ENCODE measurements around the gene OXTR. TPM values are rescaled to one million over a fixed set of nuclear protein-coding genes. Genes with fewer than 3 reads are reported as not detected.

The OXTR gene
- total RNA-seq, 1 donor from 2014 or later = 4.1 TPM

GRCh38 chr3:8730656-8731055 is 38.8 kb downstream of the OXTR start:
- Mint-ChIP-seq H3K4me3 (no peak overlapping the region), H3K27me3 (no peaks in the 10 kb centered on the region), H3K36me3 (no peaks in the 10 kb centered on the region), H3K9me3 (peaks cover 7% of the 10 kb centered on the region), H3K27ac (no peak overlapping the region), H3K4me1 (ENCODE audit: unreplicated experiment) (peaks cover 43% of the 10 kb centered on the region)
- peak; percentile 27 for DNase-seq (ENCODE audit: extremely low spot score, unreplicated experiment)
- TF ChIP-seq CTCF (conservative IDR thresholded peaks at IDR 0.05) = no peak

GRCh38 chr3:8729479-8729878 is 39.9 kb downstream of the OXTR start:
- no peak overlapping the region for H3K27ac Mint-ChIP-seq
- H3K9me3 Mint-ChIP-seq = peaks cover 7% of the 10 kb centered on the region
- peaks cover 48% of the 10 kb centered on the region for H3K4me1 Mint-ChIP-seq (ENCODE audit: unreplicated experiment)
- H3K4me3 Mint-ChIP-seq = no peak overlapping the region
- peak; percentile 24 for DNase-seq (ENCODE audit: extremely low spot score, unreplicated experiment)
- no peaks in the 10 kb centered on the region for H3K27me3 Mint-ChIP-seq
- no peaks in the 10 kb centered on the region for H3K36me3 Mint-ChIP-seq
- no peak for TF ChIP-seq CTCF (conservative IDR thresholded peaks at IDR 0.05)

GRCh38 chr3:8727605-8728512 is 41.6 kb downstream of the OXTR start:
- no peaks in the 10 kb centered on the region for H3K27me3 Mint-ChIP-seq

GRCh38 chr3:8724108-8724752 is 45.2 kb downstream of the OXTR start:
- Mint-ChIP-seq H3K36me3 (no peaks in the 10 kb centered on the region), H3K4me3 (no peak overlapping the region), H3K4me1 (ENCODE audit: unreplicated experiment) (peaks cover 19% of the 10 kb centered on the region), H3K27ac (no peak overlapping the region), H3K27me3 (no peaks in the 10 kb centered on the region), H3K9me3 (peaks cover 7% of the 10 kb centered on the region)
- DNase-seq (ENCODE audit: extremely low spot score, unreplicated experiment) = no peak
- TF ChIP-seq CTCF (conservative IDR thresholded peaks at IDR 0.05) = no peak

More at GRCh38 chr3:8727605-8728512, 41.6 kb downstream of the OXTR start:
- Mint-ChIP-seq H3K4me3 (no peak overlapping the region), H3K4me1 (ENCODE audit: unreplicated experiment) (peaks cover 45% of the 10 kb centered on the region), H3K9me3 (peaks cover 7% of the 10 kb centered on the region), H3K36me3 (no peaks in the 10 kb centered on the region), H3K27ac (no peak overlapping the region)
- TF ChIP-seq CTCF (conservative IDR thresholded peaks at IDR 0.05) = no peak
- DNase-seq (ENCODE audit: extremely low spot score, unreplicated experiment) = no peak

- no peaks in the 10 kb centered on the region for H3K36me3 Mint-ChIP-seq
Observed at GRCh38 chr3:8723612-8724011, 45.8 kb downstream of the OXTR start.

More at GRCh38 chr3:8723612-8724011, 45.8 kb downstream of the OXTR start:
- DNase-seq (ENCODE audit: extremely low spot score, unreplicated experiment) = no peak
- H3K4me3 Mint-ChIP-seq = no peak overlapping the region
- peaks cover 14% of the 10 kb centered on the region for H3K4me1 Mint-ChIP-seq (ENCODE audit: unreplicated experiment)
- peaks cover 7% of the 10 kb centered on the region for H3K9me3 Mint-ChIP-seq
- no peak overlapping the region for H3K27ac Mint-ChIP-seq
- no peaks in the 10 kb centered on the region for H3K27me3 Mint-ChIP-seq
- no peak for TF ChIP-seq CTCF (conservative IDR thresholded peaks at IDR 0.05)

All from type B pancreatic cell (in vitro differentiated cells).